Measurements from ENCODE around the gene SLC26A6.

Gene SLC26A6

GRCh38 chr3:48636149-48636655, 941 bp upstream of the SLC26A6 start:
- H3K27ac ChIP-seq (ENCODE audit: low read depth, low read length, poor library complexity, severe bottlenecking), result peak overlapping the region; percentile 42
- H3K4me2 ChIP-seq (ENCODE audit: low read length), result peak overlapping the region; percentile 67
- H4K20me1 ChIP-seq (ENCODE audit: insufficient read depth, low read length), result no peaks in the 10 kb centered on the region
- peaks cover 26% of the 10 kb centered on the region for H3K4me1 ChIP-seq (ENCODE audit: insufficient read depth, low read length, severe bottlenecking)
- no peak overlapping the region for H2AFZ ChIP-seq (ENCODE audit: low read length)
- no peaks in the 10 kb centered on the region for H3K79me2 ChIP-seq (ENCODE audit: insufficient read depth, low read length)
- H3K36me3 ChIP-seq (ENCODE audit: insufficient read depth, low read length), result peaks cover 22% of the 10 kb centered on the region
- H3K9me2 ChIP-seq (ENCODE audit: low read depth, low read length), result no peaks in the 10 kb centered on the region
- H3K9me3 ChIP-seq (ENCODE audit: low read length), result no peaks in the 10 kb centered on the region
- H3K27me3 ChIP-seq (ENCODE audit: insufficient read depth, low read length), result no peaks in the 10 kb centered on the region
- no peak for TF ChIP-seq CTCF (IDR thresholded peaks at IDR 0.05; ENCODE audit: low read length)
- no peak for TF ChIP-seq EZH2 (IDR thresholded peaks at IDR 0.05; ENCODE audit: borderline replicate concordance, low read length)
- no peaks in the 10 kb centered on the region for H3F3A ChIP-seq (ENCODE audit: insufficient read depth, low read length)
- peak overlapping the region; percentile 80 for H3K4me3 ChIP-seq (ENCODE audit: low read depth, low read length, poor library complexity, severe bottlenecking)
- H3K9ac ChIP-seq (ENCODE audit: low read length), result peak overlapping the region; percentile 55

- Histone ChIP-seq H3K9me2 (ENCODE audit: low read depth, low read length) (no peaks in the 10 kb centered on the region), H3K79me2 (ENCODE audit: insufficient read depth, low read length) (no peaks in the 10 kb centered on the region), H3K4me1 (ENCODE audit: insufficient read depth, low read length, severe bottlenecking) (peaks cover 26% of the 10 kb centered on the region), H3K4me3 (ENCODE audit: low read depth, low read length, poor library complexity, severe bottlenecking) (peak overlapping the region; percentile 80), H3K4me2 (ENCODE audit: low read length) (peak overlapping the region; percentile 67), H3K9ac (ENCODE audit: low read length) (peak overlapping the region; percentile 84), H3K27me3 (ENCODE audit: insufficient read depth, low read length) (no peaks in the 10 kb centered on the region), H2AFZ (ENCODE audit: low read length) (no peak overlapping the region), H3K9me3 (ENCODE audit: low read length) (no peaks in the 10 kb centered on the region), H3K36me3 (ENCODE audit: insufficient read depth, low read length) (peaks cover 36% of the 10 kb centered on the region), H3F3A (ENCODE audit: insufficient read depth, low read length) (no peaks in the 10 kb centered on the region), H4K20me1 (ENCODE audit: insufficient read depth, low read length) (no peaks in the 10 kb centered on the region), H3K27ac (ENCODE audit: low read depth, low read length, poor library complexity, severe bottlenecking) (peak overlapping the region; percentile 21)
- TF ChIP-seq CTCF (IDR thresholded peaks at IDR 0.05; ENCODE audit: low read length) (no peak), EZH2 (IDR thresholded peaks at IDR 0.05; ENCODE audit: borderline replicate concordance, low read length) (no peak)
Observed at GRCh38 chr3:48634661-48635221, 520 bp downstream of the SLC26A6 start.

- H3K9ac ChIP-seq (ENCODE audit: low read length), result no peak overlapping the region; the same call in 1 of the 2 replicates
- peaks cover 26% of the 10 kb centered on the region for H3K4me1 ChIP-seq (ENCODE audit: insufficient read depth, low read length, severe bottlenecking)
- no peak overlapping the region for H3K4me3 ChIP-seq (ENCODE audit: low read depth, low read length, poor library complexity, severe bottlenecking)
- no peak overlapping the region for H3K27ac ChIP-seq (ENCODE audit: low read depth, low read length, poor library complexity, severe bottlenecking)
- H3F3A ChIP-seq (ENCODE audit: insufficient read depth, low read length), result no peaks in the 10 kb centered on the region
- no peaks in the 10 kb centered on the region for H3K9me2 ChIP-seq (ENCODE audit: low read depth, low read length)
- peak overlapping the region; percentile 67 for H3K4me2 ChIP-seq (ENCODE audit: low read length)
- H3K79me2 ChIP-seq (ENCODE audit: insufficient read depth, low read length), result no peaks in the 10 kb centered on the region
- H3K27me3 ChIP-seq (ENCODE audit: insufficient read depth, low read length), result no peaks in the 10 kb centered on the region
- H3K36me3 ChIP-seq (ENCODE audit: insufficient read depth, low read length), result peaks cover 42% of the 10 kb centered on the region
- H4K20me1 ChIP-seq (ENCODE audit: insufficient read depth, low read length), result no peaks in the 10 kb centered on the region
- H2AFZ ChIP-seq (ENCODE audit: low read length), result no peak overlapping the region
- TF ChIP-seq EZH2 (IDR thresholded peaks at IDR 0.05; ENCODE audit: borderline replicate concordance, low read length) (no peak), CTCF (IDR thresholded peaks at IDR 0.05; ENCODE audit: low read length) (no peak)
- H3K9me3 ChIP-seq (ENCODE audit: low read length), result no peaks in the 10 kb centered on the region
Observed at GRCh38 chr3:48633743-48634142, 1.5 kb downstream of the SLC26A6 start.

All from OCI-LY1 (cell line).